K562 (cell line): ENCODE measurements around the gene SNX27. TPM values are rescaled to one million over a fixed set of nuclear protein-coding genes. Genes with fewer than 3 reads are reported as not detected.

ENCODE experiments used
- ASH1L ChIP-seq: fragments of 450-650 bp; IDR thresholded peaks from 2 replicates; pipeline ENCODE4 v1.6.1; 2018; ENCODE audit warnings: borderline replicate concordance, mild to moderate bottlenecking, low read depth; ENCODE audit not compliant: partially characterized antibody
- CHCHD3 ChIP-seq: fragments of 250-450 bp; sonication (Bioruptor Pico); IDR thresholded peaks from 2 replicates; pipeline ENCODE4 v2.1.2; 2022; ENCODE audit warnings: mild to moderate bottlenecking
- FIP1L1 ChIP-seq: fragments of 200-400 bp; formaldehyde crosslinking; IDR thresholded peaks from 2 replicates; pipeline ENCODE4 v1.6.1; 2018; ENCODE audit warnings: mild to moderate bottlenecking, low read depth, low read length; ENCODE audit not compliant: poor library complexity, severe bottlenecking
- GTF3C2 ChIP-seq: IDR thresholded peaks from 3 replicates; pipeline ENCODE4 v1.6.1; 2011; ENCODE audit warnings: borderline replicate concordance, mild to moderate bottlenecking, moderate library complexity; ENCODE audit not compliant: insufficient read length; ENCODE audit errors: extremely low read depth
- KLF13 ChIP-seq: fragments of 450-650 bp; IDR thresholded peaks from 2 replicates; pipeline ENCODE4 v1.6.1; 2016; ENCODE audit warnings: missing genetic modification characterization, low read depth, mild to moderate bottlenecking, missing compliant biosample characterization, moderate library complexity, borderline replicate concordance
- LCOR ChIP-seq: sonication (generic); formaldehyde crosslinking; IDR thresholded peaks from 2 replicates; pipeline ENCODE4 v1.8.0; 2022; ENCODE audit warnings: mild to moderate bottlenecking, missing genetic modification reagents
- MAFF ChIP-seq: IDR thresholded peaks from 2 replicates; pipeline ENCODE4 v1.6.1; 2012; ENCODE audit warnings: low read length, improper control_type of control experiment
- MTA2 ChIP-seq: fragments of 450-650 bp; IDR thresholded peaks from 2 replicates; pipeline ENCODE4 v1.6.1; 2016; ENCODE audit warnings: low read depth
- NCOA1 ChIP-seq: fragments of 450-650 bp; IDR thresholded peaks from 2 replicates; pipeline ENCODE4 v1.6.1; 2016; ENCODE audit warnings: low read depth
- NR2F6 ChIP-seq: fragments of 450-650 bp; formaldehyde crosslinking; IDR thresholded peaks from 2 replicates; pipeline ENCODE4 v1.4.0; 2020; ENCODE audit warnings: mild to moderate bottlenecking
- PRDM10 ChIP-seq: fragments of 450-650 bp; IDR thresholded peaks from 2 replicates; pipeline ENCODE4 v1.6.1; 2018; ENCODE audit not compliant: partially characterized antibody
- RBM39 ChIP-seq: fragments of 200-400 bp; formaldehyde crosslinking; optimal IDR thresholded peaks from 2 replicates; pipeline ENCODE3; 2018; ENCODE audit warnings: low read depth, low read length
- SNIP1 ChIP-seq: fragments of 450-650 bp; IDR thresholded peaks from 2 replicates; pipeline ENCODE4 v1.7.1; 2017; ENCODE audit warnings: low read depth, mild to moderate bottlenecking
- TSHZ1 ChIP-seq: fragments of 250-450 bp; sonication (Bioruptor Pico); IDR thresholded peaks from 2 replicates; pipeline ENCODE4 v1.4.0; 2020; ENCODE audit warnings: mild to moderate bottlenecking, moderate library complexity
- YBX1 ChIP-seq: fragments of 450-650 bp; IDR thresholded peaks from 2 replicates; pipeline ENCODE4 v1.7.1; 2016; ENCODE audit warnings: mild to moderate bottlenecking
- ZBTB7A ChIP-seq: IDR thresholded peaks from 2 replicates; pipeline ENCODE4 v1.6.1; 2011; ENCODE audit warnings: low read depth, mild to moderate bottlenecking, low read length, moderate library complexity, borderline replicate concordance; ENCODE audit not compliant: control insufficient read depth
- ZNF77 ChIP-seq: fragments of 250-450 bp; sonication (Bioruptor Pico); IDR thresholded peaks from 2 replicates; pipeline ENCODE4 v1.5.0; 2020
- polyA plus RNA-seq, 8 experiments: library from polyadenylated mRNA; depleted of rRNA in 4 of 8; stranded (reverse) in 5 of 8; unstranded in 3 of 8; fragments of >200 nt; fragmentation: Nextera tagmentation in 2 of 8; fragmentation: Illumina TruSeq in 1 of 8; extraction: Ambion mirVana in 2 of 8; extraction: Trizol in 1 of 8; gene quantifications; 2 replicates each; pipeline versions ENCODE4 v1.2.1 to v1.2.3, GENCODE V29; 2011 to 2014; ENCODE audit warnings: inconsistent platforms in 1 of 8, missing spikeins in 1 of 8
- total RNA-seq, 7 experiments: library from RNA; depleted of rRNA in 6 of 7; stranded (reverse); fragments of >200 nt in 6 of 7; fragmentation: Illumina TruSeq in 2 of 7; extraction: Trizol in 2 of 7; gene quantifications; 2 replicates each; pipeline versions ENCODE4 v1.2.1 to v1.2.3, GENCODE V29; 2011 to 2021; ENCODE audit warnings: low replicate concordance in 1 of 7

The SNX27 gene
- total and polyA plus RNA-seq, 9 of the 15 experiments (the other 6 are each of a cell fraction or from before 2014, with no cell fraction given) = 4.5 to 18.7 (median 10.1) TPM

- no peak for TF ChIP-seq PRDM10
- TF ChIP-seq ASH1L = no peak
- no peak for TF ChIP-seq NR2F6 (CRISPR knock-in tag)
- TF ChIP-seq TSHZ1 = no peak
- no peak for TF ChIP-seq MAFF
- TF ChIP-seq ZNF77 (CRISPR knock-in tag) = no peak
- TF ChIP-seq ZBTB7A = peak; percentile 44; the same call in 1 of the 2 replicates
- TF ChIP-seq YBX1 = no peak
- peak; percentile 67; the same call in 1 of the 2 replicates for TF ChIP-seq NCOA1
- TF ChIP-seq MTA2 = peak; percentile 40; the same call in 1 of the 2 replicates
- peak; percentile 75; the same call in 1 of the 2 replicates for TF ChIP-seq KLF13 (tag)
- no peak for TF ChIP-seq RBM39
- TF ChIP-seq GTF3C2 = no peak
- 0 out of 2 replicates have a peak, but pooled peaks have one; percentile 43 for TF ChIP-seq LCOR (CRISPR knock-in tag)
- no peak for TF ChIP-seq CHCHD3 (CRISPR knock-in tag)
- TF ChIP-seq SNIP1 = 0 out of 2 replicates have a peak, but pooled peaks have one; percentile 46
- no peak for TF ChIP-seq FIP1L1
Observed at GRCh38 chr1:151716771-151717631, 105.2 kb downstream of the SNX27 start, which contains the start of gene CELF3 (continued).
